Activated CD4-positive, alpha-beta T cell treated with anti-CD3 and anti-CD28 coated beads for 4 hours (primary cell): ENCODE results near the gene JARID2.
"Not testable (repeated sequence)": the region's sequence is repeated elsewhere in the genome, so short reads cannot be mapped to it uniquely, and the experiment has no call there.

Experiments used
- DNase-seq, 2 donors: peaks; one replicate each; pipeline ENCODE4 v3.0.0-alpha.2; 2020

Gene JARID2

GRCh38 chr6:15290962-15291704 lies 45.3 kb downstream of the JARID2 start:
- no peak for DNase-seq

DNA sequence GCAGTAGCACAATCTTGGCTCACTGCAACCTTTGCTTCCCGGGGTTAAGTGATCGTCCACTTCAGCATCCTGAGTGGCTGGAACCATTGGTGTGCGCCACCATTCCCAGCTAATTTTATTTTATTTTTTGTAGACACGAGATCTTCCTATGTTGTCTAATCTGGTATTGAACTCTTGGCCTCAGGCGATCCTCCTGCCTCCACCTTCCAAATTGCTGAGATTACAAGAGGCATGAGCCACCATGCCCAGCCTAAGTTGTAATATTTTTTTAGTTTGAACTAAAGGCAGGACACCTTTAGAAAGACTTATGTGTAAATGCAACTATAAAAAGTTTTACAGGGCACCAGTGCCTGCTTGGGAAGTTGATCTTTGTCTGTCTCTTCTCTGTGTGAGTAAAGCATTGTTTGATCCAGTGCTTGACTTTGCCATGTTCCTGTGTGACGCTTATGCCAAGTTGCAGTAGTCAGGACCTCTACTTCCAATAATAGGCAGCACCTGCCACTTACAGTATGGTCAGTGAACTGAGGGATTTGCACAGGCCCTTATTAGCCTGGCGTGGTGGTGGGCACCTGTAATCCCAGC lies 46.9 kb downstream of the JARID2 start:
- no peak for DNase-seq

- no peak for DNase-seq
Measured at GRCh38 chr6:15293674-15294073, 47.8 kb downstream of the JARID2 start.

DNA sequence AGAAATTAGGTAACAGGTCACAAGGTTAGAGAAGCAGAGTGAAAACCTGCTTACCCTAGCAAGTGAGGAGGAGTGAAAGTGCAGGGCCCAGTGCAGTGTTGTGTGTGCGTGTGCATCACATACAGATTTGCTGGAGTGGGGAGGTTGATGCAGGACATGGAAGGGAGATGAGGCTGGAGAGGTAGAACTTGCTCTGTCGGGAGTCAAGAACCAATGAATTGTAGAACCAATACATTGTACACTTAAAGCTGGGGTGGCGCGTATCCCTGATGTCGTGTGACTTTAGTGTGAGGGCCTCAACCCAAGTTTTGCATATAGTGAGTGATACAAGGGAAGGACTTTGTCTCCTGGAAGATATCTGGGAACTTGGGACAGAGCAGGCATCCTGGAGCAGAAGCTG lies 48.6 kb downstream of the JARID2 start:
- no peak for DNase-seq

DNA sequence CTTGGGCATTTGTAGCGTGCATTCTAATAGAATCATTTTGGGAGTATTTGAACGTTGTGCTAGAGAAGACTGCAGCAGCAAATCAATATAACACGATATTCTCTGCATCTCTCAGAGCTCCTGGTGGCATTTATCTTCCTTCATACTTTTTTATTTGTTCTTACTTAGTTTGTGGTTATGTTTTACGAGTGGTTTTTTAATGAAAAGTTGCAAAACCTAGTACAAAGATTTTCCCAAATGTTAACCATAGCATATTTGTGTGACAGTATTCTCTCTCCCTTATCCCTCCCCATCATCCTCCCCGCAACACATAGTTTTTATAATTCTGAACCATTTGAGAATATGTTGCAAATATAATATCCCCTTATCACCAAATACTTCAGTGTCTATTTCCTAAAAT lies 50.4 kb downstream of the JARID2 start:
- no peak for DNase-seq

DNA sequence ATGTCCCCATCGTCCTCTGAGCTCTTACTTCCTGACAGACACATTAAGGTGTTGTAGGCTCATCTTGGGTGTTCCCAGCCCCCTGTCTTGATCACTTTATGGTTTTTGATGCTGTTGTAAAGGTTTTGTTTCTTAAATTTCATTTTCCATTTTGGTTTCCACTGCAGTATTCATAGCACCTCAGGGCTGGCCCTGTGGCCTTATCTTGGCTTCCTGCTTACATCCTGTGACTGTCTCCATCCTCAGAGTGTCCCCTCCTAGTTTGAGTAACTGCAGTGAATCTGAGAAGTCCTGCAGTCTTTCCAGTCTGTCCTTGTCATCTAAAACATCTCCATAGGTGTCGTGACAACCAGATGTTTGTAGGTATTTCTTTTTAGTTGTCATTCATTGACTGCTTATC lies 50.9 kb downstream of the JARID2 start:
- DNase-seq = no peak

DNA sequence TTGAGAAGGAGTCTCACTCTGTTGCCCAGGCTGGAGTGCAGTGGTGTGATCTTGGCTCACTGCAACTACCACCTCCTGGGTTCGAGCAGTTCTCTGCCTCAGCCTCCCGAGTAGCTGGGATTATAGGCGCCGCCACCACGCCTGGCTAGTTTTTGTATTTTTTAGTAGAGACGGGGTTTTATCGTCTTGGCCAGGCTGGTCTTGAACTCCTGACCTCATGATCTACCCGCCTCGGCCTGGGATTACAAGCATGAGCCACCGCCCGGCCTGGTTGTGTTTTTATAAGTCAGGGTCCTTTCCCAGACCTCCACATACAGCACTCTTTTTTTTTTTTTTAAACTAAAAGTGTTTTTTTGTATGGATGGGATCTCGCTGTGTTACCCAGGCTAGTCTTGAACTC lies 51.3 kb downstream of the JARID2 start:
- not testable (repeated sequence) for DNase-seq

DNA sequence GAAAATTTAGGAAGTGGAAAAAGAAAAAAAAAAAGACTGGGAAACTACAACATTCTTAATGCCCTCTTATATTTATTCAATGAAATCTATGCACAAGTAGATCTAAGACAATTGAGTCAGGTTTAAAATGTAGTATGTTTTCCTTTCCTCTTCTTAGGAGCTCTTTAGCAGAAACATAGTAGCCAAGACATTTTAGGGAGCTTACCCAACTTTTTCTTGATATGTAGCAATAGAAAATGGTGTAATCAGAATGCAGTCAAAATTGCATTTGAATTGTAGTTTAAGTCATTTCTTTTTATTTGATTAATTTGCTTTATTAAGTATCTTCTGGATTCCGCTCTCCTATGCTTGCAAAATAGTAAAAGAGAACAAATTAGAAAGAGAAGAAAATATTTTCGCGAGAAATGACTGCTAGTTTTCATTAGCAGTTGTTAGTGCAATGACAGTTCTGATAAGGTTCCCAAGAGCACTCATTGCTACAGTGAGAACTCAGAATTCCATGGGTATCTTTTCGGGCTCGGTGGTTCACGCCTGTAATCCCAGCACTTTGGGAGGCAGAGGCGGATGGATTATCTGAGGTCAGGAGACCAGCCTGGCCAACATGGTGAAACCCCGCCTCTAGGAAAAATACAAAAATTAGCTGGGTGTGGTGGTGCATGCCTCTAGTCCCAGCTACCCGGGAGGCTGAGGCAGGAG lies 52.2 kb downstream of the JARID2 start:
- DNase-seq = no peak

GRCh38 chr6:15299430-15300131 lies 53.7 kb downstream of the JARID2 start:
- DNase-seq = peak in 1 of 2 donors; percentile 19

DNA sequence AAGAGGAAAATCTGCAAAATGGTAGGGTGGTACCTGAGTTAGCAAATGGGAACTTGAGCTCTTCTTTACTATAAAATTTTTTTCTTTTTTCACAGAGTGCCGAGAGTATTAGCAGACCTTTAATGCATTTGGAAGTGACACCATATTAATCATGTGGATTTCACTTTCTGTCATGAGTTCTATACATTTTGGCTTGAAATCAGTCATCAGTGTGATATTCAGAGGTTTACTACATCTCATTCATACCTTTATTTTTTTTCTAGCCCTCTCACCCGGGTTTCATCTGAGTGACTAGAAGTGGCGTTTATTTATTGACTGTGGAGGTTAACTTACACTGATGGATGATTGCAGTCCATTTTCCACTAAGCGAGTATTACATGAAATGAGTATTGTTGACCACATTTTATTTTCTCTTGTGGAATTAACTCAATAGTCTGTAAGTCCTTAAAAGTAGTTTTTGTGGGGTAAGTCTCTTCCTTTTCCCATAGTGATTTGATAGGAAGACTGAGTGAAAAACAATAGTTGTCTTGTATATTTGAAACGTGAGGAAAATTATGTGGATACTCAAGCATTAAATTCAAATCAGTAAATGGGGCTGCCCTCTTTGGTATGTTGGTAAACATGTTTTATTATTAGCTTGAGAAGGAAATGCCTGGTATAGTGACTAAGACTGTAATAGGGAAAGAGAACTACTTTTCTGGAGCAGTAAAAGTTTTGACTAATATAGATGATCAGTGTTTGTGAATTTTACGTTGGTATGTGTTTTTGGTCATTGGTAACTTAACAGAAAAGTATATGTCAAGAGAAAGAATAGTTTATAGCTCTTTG lies 55.5 kb downstream of the JARID2 start:
- DNase-seq = no peak

DNA sequence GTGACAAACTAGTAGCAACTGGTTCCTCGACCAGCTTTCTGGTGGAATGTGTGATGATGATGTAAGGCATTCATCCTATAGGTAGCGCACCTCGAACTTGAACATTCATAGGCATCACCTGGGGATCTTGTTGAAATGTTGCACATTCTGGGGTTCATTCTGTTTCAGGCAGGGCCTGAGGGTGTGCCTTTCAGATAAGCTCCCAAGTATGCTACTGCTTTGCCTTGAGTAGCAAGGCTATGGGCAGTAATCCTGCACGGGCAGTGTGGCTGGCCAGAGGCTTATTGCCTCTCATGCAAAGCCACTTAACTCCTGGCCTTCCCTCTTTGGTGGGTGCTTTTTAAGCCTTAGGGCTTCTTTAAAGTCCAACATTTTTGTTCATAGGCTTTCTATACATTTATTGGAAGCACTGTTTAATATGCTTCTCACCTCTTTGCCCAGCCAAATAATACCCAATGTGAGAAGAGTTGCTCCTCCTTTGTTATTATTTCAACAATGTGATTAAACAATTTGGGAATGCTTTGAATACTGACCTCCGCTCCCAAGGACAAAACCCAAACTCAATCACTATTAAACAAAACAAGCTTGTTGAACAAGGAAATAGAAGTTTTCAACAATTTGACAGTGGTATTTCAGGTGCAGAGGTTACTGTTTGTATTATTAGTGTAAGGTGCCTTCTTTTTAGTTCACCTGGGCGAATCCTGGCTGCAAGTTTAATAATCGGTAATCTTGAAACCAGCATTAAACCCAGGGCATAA lies 57.5 kb downstream of the JARID2 start:
- DNase-seq = no peak

- DNase-seq = no peak
Measured at GRCh38 chr6:15303920-15304291, 58.0 kb downstream of the JARID2 start.

- DNase-seq = no peak
Measured at GRCh38 chr6:15304337-15305042, 58.6 kb downstream of the JARID2 start.

GRCh38 chr6:15305496-15305895 lies 59.6 kb downstream of the JARID2 start:
- DNase-seq = no peak

GRCh38 chr6:15305909-15306308 lies 60.0 kb downstream of the JARID2 start:
- no peak for DNase-seq

- no peak for DNase-seq
Measured at GRCh38 chr6:15308435-15309213, 62.8 kb downstream of the JARID2 start.

GRCh38 chr6:15309611-15310283 lies 63.9 kb downstream of the JARID2 start:
- no peak for DNase-seq

GRCh38 chr6:15310680-15311079 lies 64.8 kb downstream of the JARID2 start:
- no peak for DNase-seq

GRCh38 chr6:15312500-15312899 lies 66.6 kb downstream of the JARID2 start:
- DNase-seq = no peak

- no peak for DNase-seq
Measured at GRCh38 chr6:15313367-15313766, 67.5 kb downstream of the JARID2 start.
